BLaER1 (cell line): ENCODE data around the gene TBC1D1.

Experiments
- H3K27ac ChIP-seq: shearing (Covaris generic); formaldehyde crosslinking; 2 replicates; pipeline ENCODE4 v1.8.1; 2022
- H3K27me3 ChIP-seq: shearing (Covaris generic); formaldehyde crosslinking; 2 replicates; pipeline ENCODE4 v1.8.1; 2022
- H3K36me3 ChIP-seq: shearing (Covaris generic); formaldehyde crosslinking; 2 replicates; pipeline ENCODE4 v1.8.1; 2022
- H3K4me1 ChIP-seq: shearing (Covaris generic); formaldehyde crosslinking; 2 replicates; pipeline ENCODE4 v1.8.1; 2022
- H3K4me2 ChIP-seq: shearing (Covaris generic); formaldehyde crosslinking; 2 replicates; pipeline ENCODE4 v1.8.1; 2022
- H3K4me3 ChIP-seq: shearing (Covaris generic); formaldehyde crosslinking; 2 replicates; pipeline ENCODE4 v1.8.1; 2022
- H3K9ac ChIP-seq: shearing (Covaris generic); formaldehyde crosslinking; 2 replicates; pipeline ENCODE4 v1.8.1; 2022
- H3K9me3 ChIP-seq: shearing (Covaris generic); formaldehyde crosslinking; 2 replicates; pipeline ENCODE4 v1.8.1; 2022
- H4K20me1 ChIP-seq: shearing (Covaris generic); formaldehyde crosslinking; 2 replicates; pipeline ENCODE4 v1.8.1; 2022
- Cebpa-rat ChIP-seq: shearing (Covaris generic); IDR thresholded peaks from 2 replicates; pipeline ENCODE4 v1.8.1; 2022

TBC1D1 gene

DNA sequence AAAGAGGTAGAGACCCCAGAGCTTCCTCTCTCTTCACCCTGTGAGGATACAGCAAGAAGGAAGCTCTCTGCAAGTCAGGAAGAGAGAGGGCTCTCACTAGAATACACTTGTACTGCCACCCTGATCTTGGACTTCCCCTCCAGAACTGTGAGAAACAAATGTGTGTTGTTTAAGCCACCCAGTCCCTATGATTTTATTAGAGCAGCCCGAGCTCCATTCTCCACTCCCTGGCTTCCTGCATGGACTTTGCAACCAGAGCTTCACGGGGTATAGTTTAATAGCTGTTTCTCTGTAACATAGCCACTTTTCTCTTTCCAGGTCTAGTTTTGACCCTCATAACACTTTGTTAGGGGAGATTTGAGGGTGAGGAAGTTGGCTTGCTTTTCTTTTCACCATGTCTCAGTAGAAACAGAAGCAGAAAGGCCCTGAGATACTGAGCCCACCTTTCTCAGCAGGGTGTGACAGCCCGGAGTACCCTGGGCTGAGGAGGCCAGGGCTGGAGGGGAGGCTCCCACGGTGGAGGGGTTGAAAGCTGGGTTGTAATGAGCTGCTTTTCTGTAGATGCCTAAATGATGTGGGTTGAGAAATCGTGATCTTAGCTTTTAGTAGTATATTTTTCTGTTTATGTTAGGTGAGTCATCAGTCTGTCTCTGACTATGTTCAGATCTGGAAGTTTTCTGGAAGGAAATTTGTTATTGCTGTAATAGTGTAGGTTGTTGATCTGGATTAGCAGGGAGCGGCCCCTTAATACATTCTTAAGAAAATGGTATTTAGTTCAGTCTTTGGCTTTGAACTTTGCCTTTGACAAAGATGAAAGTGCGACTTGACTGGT, 187.9 kb downstream of the TBC1D1 start:
- H3K4me2 ChIP-seq, result no peak overlapping the region; the same call in 1 of the 2 replicates
- TF ChIP-seq Cebpa-rat, result no peak
- H3K9me3 ChIP-seq, result no peaks in the 10 kb centered on the region
- no peak overlapping the region for H3K9ac ChIP-seq
- H4K20me1 ChIP-seq, result no peaks in the 10 kb centered on the region
- 0 out of 2 replicates have a peak overlapping the region, but pooled peaks have one; percentile 8 for H3K27ac ChIP-seq
- H3K27me3 ChIP-seq, result no peaks in the 10 kb centered on the region
- H3K36me3 ChIP-seq, result peaks cover 60% of the 10 kb centered on the region
- H3K4me1 ChIP-seq, result peaks cover 49% of the 10 kb centered on the region
- H3K4me3 ChIP-seq, result no peak overlapping the region

GRCh38 chr4:38080061-38080974, 189.4 kb downstream of the TBC1D1 start:
- Histone ChIP-seq H3K4me3 (no peak overlapping the region), H3K9ac (0 out of 2 replicates have a peak overlapping the region, but pooled peaks have one; percentile 37), H3K4me2 (peak overlapping the region; percentile 65), H3K36me3 (peaks cover 48% of the 10 kb centered on the region), H3K4me1 (peaks cover 65% of the 10 kb centered on the region), H4K20me1 (no peaks in the 10 kb centered on the region), H3K27ac (peak overlapping the region; percentile 73), H3K9me3 (no peaks in the 10 kb centered on the region), H3K27me3 (no peaks in the 10 kb centered on the region)
- no peak for TF ChIP-seq Cebpa-rat

DNA sequence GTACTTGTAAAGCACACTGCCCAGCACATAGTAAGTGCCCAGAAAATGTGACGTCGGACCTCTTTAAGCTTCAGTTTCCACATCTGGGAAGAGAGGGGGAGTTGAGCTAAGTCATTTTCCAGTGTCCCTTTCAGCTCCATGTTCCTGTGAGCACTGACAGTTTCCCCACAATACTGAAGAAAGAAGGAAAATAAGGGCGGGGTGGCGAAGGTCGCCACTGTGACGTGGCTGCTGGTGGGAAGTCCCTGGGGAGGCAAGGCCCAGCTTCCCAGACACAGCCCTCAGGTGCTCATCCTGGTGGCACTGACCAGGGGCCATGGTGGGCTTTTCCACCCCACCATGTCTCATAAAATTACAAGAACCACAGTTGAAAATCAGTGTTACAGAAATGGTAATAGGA, 191.1 kb downstream of the TBC1D1 start:
- Histone ChIP-seq H3K36me3 (peaks cover 36% of the 10 kb centered on the region), H3K27me3 (no peaks in the 10 kb centered on the region), H3K4me1 (peaks cover 80% of the 10 kb centered on the region), H4K20me1 (peaks cover 5% of the 10 kb centered on the region; the same call in 1 of the 2 replicates), H3K9me3 (no peaks in the 10 kb centered on the region), H3K9ac (0 out of 2 replicates have a peak overlapping the region, but pooled peaks have one; percentile 3), H3K4me2 (peak overlapping the region; percentile 65), H3K27ac (no peak overlapping the region; the same call in 1 of the 2 replicates), H3K4me3 (no peak overlapping the region)
- no peak for TF ChIP-seq Cebpa-rat

GRCh38 chr4:38082424-38083385, 191.8 kb downstream of the TBC1D1 start:
- Histone ChIP-seq H3K27ac (0 out of 2 replicates have a peak overlapping the region, but pooled peaks have one; percentile 24), H3K27me3 (no peaks in the 10 kb centered on the region), H3K4me1 (peaks cover 80% of the 10 kb centered on the region), H3K4me3 (no peak overlapping the region), H3K9me3 (no peaks in the 10 kb centered on the region), H4K20me1 (peaks cover 5% of the 10 kb centered on the region; the same call in 1 of the 2 replicates), H3K4me2 (peak overlapping the region; percentile 65), H3K36me3 (peaks cover 34% of the 10 kb centered on the region), H3K9ac (0 out of 2 replicates have a peak overlapping the region, but pooled peaks have one; percentile 3)
- no peak for TF ChIP-seq Cebpa-rat

DNA sequence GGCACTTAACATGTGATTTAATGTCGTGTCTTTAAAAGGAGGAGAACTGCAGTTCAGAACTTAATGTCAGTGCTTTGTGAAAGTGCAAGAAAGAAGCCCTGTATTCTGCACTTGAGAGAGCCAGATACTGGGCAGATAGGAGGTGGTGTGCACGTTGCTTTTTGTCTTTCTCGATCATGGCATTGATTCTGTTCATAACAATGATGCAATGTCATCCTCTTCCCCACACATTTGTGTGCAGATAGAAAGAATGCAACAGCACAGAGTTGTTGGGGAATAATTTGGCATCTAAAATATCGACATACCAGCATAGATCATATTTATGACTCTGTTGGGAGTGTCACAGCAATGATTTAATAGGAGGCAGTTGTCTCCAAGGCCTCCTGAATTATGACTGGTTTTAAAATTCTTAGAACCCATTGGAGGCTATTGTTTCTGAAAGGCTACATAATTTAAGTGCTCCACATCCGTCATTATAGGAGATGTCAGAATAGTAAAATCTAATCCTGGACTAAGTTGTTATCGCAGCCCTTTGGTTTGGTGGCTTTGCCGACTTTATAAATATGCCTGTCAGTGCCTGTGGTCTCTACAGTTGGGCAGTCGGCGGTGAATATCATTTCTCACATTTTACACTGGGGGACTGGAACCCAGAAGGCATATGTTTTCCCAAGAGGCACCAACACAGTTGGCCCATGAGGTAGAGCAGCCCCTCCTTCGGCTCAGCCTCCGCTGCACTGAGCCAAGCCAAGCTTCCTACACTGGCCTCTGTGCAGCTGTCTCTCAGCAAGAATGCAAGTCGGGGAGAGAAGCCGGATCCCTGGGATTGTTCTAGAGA, 194.2 kb downstream of the TBC1D1 start:
- peak overlapping the region; percentile 29 for H3K27ac ChIP-seq
- H3K4me1 ChIP-seq, result peaks cover 68% of the 10 kb centered on the region
- peak overlapping the region; percentile 38; the same call in 1 of the 2 replicates for H3K9ac ChIP-seq

GRCh38 chr4:38085751-38086150, 194.9 kb downstream of the TBC1D1 start:
- H3K9ac ChIP-seq, result no peak overlapping the region
- peak overlapping the region; percentile 65 for H3K4me2 ChIP-seq
- peaks cover 38% of the 10 kb centered on the region for H3K36me3 ChIP-seq
- no peaks in the 10 kb centered on the region for H3K9me3 ChIP-seq
- H3K4me1 ChIP-seq, result peaks cover 61% of the 10 kb centered on the region
- no peak for TF ChIP-seq Cebpa-rat
- H4K20me1 ChIP-seq, result peaks cover 5% of the 10 kb centered on the region; the same call in 1 of the 2 replicates
- H3K27me3 ChIP-seq, result no peaks in the 10 kb centered on the region
- no peak overlapping the region for H3K4me3 ChIP-seq
- H3K27ac ChIP-seq, result no peak overlapping the region

More for the DNA sequence above, 194.2 kb downstream of the TBC1D1 start:
- TF ChIP-seq Cebpa-rat, result no peak
- Histone ChIP-seq H3K4me3 (no peak overlapping the region), H4K20me1 (peaks cover 5% of the 10 kb centered on the region; the same call in 1 of the 2 replicates), H3K36me3 (peaks cover 34% of the 10 kb centered on the region), H3K9me3 (no peaks in the 10 kb centered on the region), H3K27me3 (no peaks in the 10 kb centered on the region), H3K4me2 (peak overlapping the region; percentile 65)

- no peaks in the 10 kb centered on the region for H3K9me3 ChIP-seq
- no peaks in the 10 kb centered on the region for H3K27me3 ChIP-seq
- peak overlapping the region; percentile 65 for H3K4me2 ChIP-seq
- peaks cover 44% of the 10 kb centered on the region for H3K36me3 ChIP-seq
- no peak overlapping the region for H3K4me3 ChIP-seq
- TF ChIP-seq Cebpa-rat, result no peak
- H3K9ac ChIP-seq, result no peak overlapping the region
- peaks cover 5% of the 10 kb centered on the region; the same call in 1 of the 2 replicates for H4K20me1 ChIP-seq
- peaks cover 59% of the 10 kb centered on the region for H3K4me1 ChIP-seq
- H3K27ac ChIP-seq, result no peak overlapping the region
These were observed 195.4 kb downstream of the TBC1D1 start for GRCh38 chr4:38086151-38086848.

GRCh38 chr4:38086849-38087226, 196.0 kb downstream of the TBC1D1 start:
- Histone ChIP-seq H4K20me1 (peaks cover 5% of the 10 kb centered on the region; the same call in 1 of the 2 replicates), H3K27ac (no peak overlapping the region), H3K9me3 (no peaks in the 10 kb centered on the region), H3K36me3 (peaks cover 48% of the 10 kb centered on the region), H3K9ac (no peak overlapping the region), H3K27me3 (no peaks in the 10 kb centered on the region), H3K4me1 (peaks cover 59% of the 10 kb centered on the region), H3K4me3 (no peak overlapping the region), H3K4me2 (peak overlapping the region; percentile 65)
- no peak for TF ChIP-seq Cebpa-rat
